GM19452 (cell line): ENCODE data around the gene DYNLL1.
"Not testable (repeated sequence)": the region's sequence is repeated elsewhere in the genome, so short reads cannot be mapped to it uniquely, and the experiment has no call there.

Experiments used
- ATAC-seq: cut with Tn5 transposase; IDR thresholded peaks from one replicate; pipeline ENCODE4 v1.9.1; 2021; ENCODE audit not compliant: unreplicated experiment

DYNLL1 gene

GRCh38 chr12:120473807-120474615 is 21.9 kb upstream of the DYNLL1 start:
- no peak for ATAC-seq

- no peak for ATAC-seq
Measured at GRCh38 chr12:120474616-120474960, 21.3 kb upstream of the DYNLL1 start.

GRCh38 chr12:120475643-120476042 is 20.3 kb upstream of the DYNLL1 start:
- ATAC-seq, result no peak

- no peak for ATAC-seq
Measured at GRCh38 chr12:120479458-120479857, 16.5 kb upstream of the DYNLL1 start.

- no peak for ATAC-seq
Measured at GRCh38 chr12:120480211-120480610, 15.7 kb upstream of the DYNLL1 start.

- no peak for ATAC-seq
Measured at GRCh38 chr12:120481022-120481767, 14.7 kb upstream of the DYNLL1 start.

- no peak for ATAC-seq
Measured at GRCh38 chr12:120483621-120484020, 12.3 kb upstream of the DYNLL1 start.

GRCh38 chr12:120485961-120486881 is 9.7 kb upstream of the DYNLL1 start:
- no peak for ATAC-seq

- not testable (repeated sequence) for ATAC-seq
Measured at GRCh38 chr12:120487552-120487951, 8.4 kb upstream of the DYNLL1 start.

GRCh38 chr12:120488057-120488640 is 7.8 kb upstream of the DYNLL1 start:
- no peak for ATAC-seq

- no peak for ATAC-seq
Measured at GRCh38 chr12:120489018-120489417, 6.9 kb upstream of the DYNLL1 start.

- ATAC-seq, result no peak
Measured at GRCh38 chr12:120490325-120490724, 5.6 kb upstream of the DYNLL1 start.

GRCh38 chr12:120490833-120491512 is 4.9 kb upstream of the DYNLL1 start:
- ATAC-seq, result no peak

- no peak for ATAC-seq
Measured at GRCh38 chr12:120495186-120495730, 655 bp upstream of the DYNLL1 start.

GRCh38 chr12:120496413-120497340 is 764 bp downstream of the DYNLL1 start:
- ATAC-seq, result peak; percentile 15

GRCh38 chr12:120497524-120498150 is 1.7 kb downstream of the DYNLL1 start:
- no peak for ATAC-seq

- ATAC-seq, result no peak
Measured at GRCh38 chr12:120498870-120499515, 3.1 kb downstream of the DYNLL1 start.

GRCh38 chr12:120500581-120500980 is 4.7 kb downstream of the DYNLL1 start:
- ATAC-seq, result no peak
